Activated naive CD4-positive, alpha-beta T cell treated with anti-CD3 and anti-CD28 coated beads, Interleukin-2, amount 10 ng/mL, durations not matched to agents 7 days and 5 days (primary cell): ENCODE data around the gene NUDT1.

Experiments
- CTCF ChIA-PET: fragments of 350-600 bp; sonication (Branson Sonifier 250); formaldehyde crosslinking; loops from one replicate; lab custom pipeline; 2021; ENCODE audit warnings: antibody characterized with exemption; lab: Charles Lee
- DNase-seq: peaks from one replicate; pipeline ENCODE4 v3.0.0-alpha.2; 2020
- H3K27ac Mint-ChIP-seq: one replicate; pipeline ENCODE4 v1.8.0; 2021; ENCODE audit warnings: mild to moderate bottlenecking, moderate library complexity, mixed read lengths
- H3K27me3 Mint-ChIP-seq: one replicate; pipeline ENCODE4 v1.8.0; 2021; ENCODE audit warnings: mild to moderate bottlenecking, mixed read lengths
- H3K36me3 Mint-ChIP-seq: one replicate; pipeline ENCODE4 v1.8.0; 2021; ENCODE audit warnings: mixed read lengths
- H3K4me1 Mint-ChIP-seq: one replicate; pipeline ENCODE4 v1.8.0; 2021; ENCODE audit warnings: mixed read lengths
- H3K4me3 Mint-ChIP-seq: one replicate; pipeline ENCODE4 v1.8.0; 2021; ENCODE audit warnings: mild to moderate bottlenecking, moderate library complexity, mixed read lengths
- H3K9me3 Mint-ChIP-seq: one replicate; pipeline ENCODE4 v1.8.0; 2021; ENCODE audit warnings: mixed read lengths

The NUDT1 gene

GRCh38 chr7:2269991-2270460 is 28.0 kb downstream of the NUDT1 start:
- no peaks in the 10 kb centered on the region for H3K27me3 Mint-ChIP-seq
- no peak for DNase-seq
- CTCF ChIA-PET: no interaction called here
- H3K36me3 Mint-ChIP-seq: peaks cover 5% of the 10 kb centered on the region
- H3K9me3 Mint-ChIP-seq: no peaks in the 10 kb centered on the region
- no peak overlapping the region for H3K4me3 Mint-ChIP-seq
- no peak overlapping the region for H3K27ac Mint-ChIP-seq
- no peaks in the 10 kb centered on the region for H3K4me1 Mint-ChIP-seq

DNA sequence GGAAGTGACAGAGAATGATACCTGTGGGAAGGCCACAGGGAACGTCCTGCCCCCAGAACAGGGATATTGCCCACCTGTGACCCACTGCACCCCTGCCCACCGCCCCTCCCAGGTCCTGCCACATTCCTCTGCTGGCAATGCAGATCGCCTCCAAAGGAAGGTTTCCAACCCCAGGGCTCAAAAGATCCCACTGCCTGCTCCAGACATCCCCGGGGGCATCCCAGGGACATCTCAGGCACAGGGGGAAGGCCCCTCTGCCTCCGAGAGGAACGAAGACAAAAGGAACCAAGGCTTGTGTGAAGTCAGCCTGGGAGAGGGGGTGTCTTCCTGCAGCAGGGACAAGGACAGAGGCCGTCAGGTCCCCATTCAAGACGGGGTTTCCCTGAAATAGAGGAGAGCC is 28.5 kb downstream of the NUDT1 start:
- CTCF ChIA-PET: no interaction called here
- DNase-seq: no peak
- Mint-ChIP-seq H3K4me1 (no peaks in the 10 kb centered on the region), H3K27me3 (no peaks in the 10 kb centered on the region), H3K27ac (no peak overlapping the region), H3K9me3 (no peaks in the 10 kb centered on the region), H3K36me3 (peaks cover 5% of the 10 kb centered on the region), H3K4me3 (no peak overlapping the region)

GRCh38 chr7:2271273-2272026 is 29.4 kb downstream of the NUDT1 start:
- CTCF ChIA-PET: no interaction called here
- Mint-ChIP-seq H3K27me3 (no peaks in the 10 kb centered on the region), H3K27ac (no peak overlapping the region), H3K9me3 (no peaks in the 10 kb centered on the region), H3K36me3 (peaks cover 5% of the 10 kb centered on the region), H3K4me3 (no peak overlapping the region), H3K4me1 (no peaks in the 10 kb centered on the region)
- DNase-seq: no peak

DNA sequence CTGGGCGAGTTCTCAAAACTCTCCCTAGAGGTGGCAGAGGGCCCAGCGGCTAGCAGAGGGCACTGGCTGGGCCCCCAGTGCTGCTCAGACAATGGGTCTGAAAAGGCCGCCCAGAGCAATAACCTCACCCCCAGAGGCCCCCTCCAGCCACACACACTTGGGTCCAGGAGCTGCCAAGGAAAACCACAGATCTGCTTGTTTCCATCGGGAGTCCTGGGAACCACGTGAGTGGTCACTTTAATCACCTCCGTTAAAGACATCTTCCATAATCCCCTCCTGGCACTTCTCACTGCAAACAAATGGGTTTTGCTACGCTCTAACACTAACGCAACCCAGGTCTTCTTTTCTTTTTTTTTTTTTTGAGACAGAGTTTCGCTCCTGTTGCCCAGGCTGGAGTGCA is 30.0 kb downstream of the NUDT1 start:
- H3K4me3 Mint-ChIP-seq: no peak overlapping the region
- H3K9me3 Mint-ChIP-seq: no peaks in the 10 kb centered on the region
- no peaks in the 10 kb centered on the region for H3K4me1 Mint-ChIP-seq
- CTCF ChIA-PET: no interaction called here
- H3K27ac Mint-ChIP-seq: no peak overlapping the region
- peaks cover 5% of the 10 kb centered on the region for H3K36me3 Mint-ChIP-seq
- no peak for DNase-seq
- no peaks in the 10 kb centered on the region for H3K27me3 Mint-ChIP-seq

GRCh38 chr7:2273866-2274265 is 31.8 kb downstream of the NUDT1 start:
- Mint-ChIP-seq H3K27me3 (no peaks in the 10 kb centered on the region), H3K4me1 (no peaks in the 10 kb centered on the region), H3K36me3 (peaks cover 5% of the 10 kb centered on the region), H3K27ac (no peak overlapping the region), H3K9me3 (no peaks in the 10 kb centered on the region), H3K4me3 (no peak overlapping the region)
- no peak for DNase-seq
- CTCF ChIA-PET: no interaction called here

GRCh38 chr7:2274666-2275065 is 32.6 kb downstream of the NUDT1 start:
- Mint-ChIP-seq H3K27ac (no peak overlapping the region), H3K36me3 (peaks cover 2% of the 10 kb centered on the region), H3K4me3 (no peak overlapping the region), H3K4me1 (peaks cover under 1% of the 10 kb centered on the region), H3K9me3 (no peaks in the 10 kb centered on the region), H3K27me3 (no peaks in the 10 kb centered on the region)
- DNase-seq: no peak
- CTCF ChIA-PET: no interaction called here

DNA sequence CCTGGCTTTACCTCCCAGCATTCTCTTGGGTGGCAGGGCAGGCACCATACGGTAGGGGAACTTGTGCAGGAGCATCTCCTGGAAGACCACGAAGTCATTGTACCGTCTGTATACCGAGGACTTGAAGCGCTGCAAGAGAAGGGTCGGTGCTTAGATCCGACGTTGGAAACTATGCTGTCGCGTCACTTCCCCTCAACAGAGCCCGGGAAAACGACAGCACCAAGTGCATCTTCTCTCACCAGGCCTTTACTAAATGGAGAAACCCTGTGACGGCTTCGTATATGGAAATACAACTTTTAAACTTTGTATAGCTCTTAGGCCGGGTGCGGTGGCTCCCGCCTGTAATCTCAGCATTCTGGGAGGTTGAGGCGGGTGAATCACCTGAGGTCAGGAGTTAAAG is 33.1 kb downstream of the NUDT1 start:
- no peak overlapping the region for H3K4me3 Mint-ChIP-seq
- no peak for DNase-seq
- H3K9me3 Mint-ChIP-seq: no peaks in the 10 kb centered on the region
- no peaks in the 10 kb centered on the region for H3K27me3 Mint-ChIP-seq
- H3K4me1 Mint-ChIP-seq: peaks cover 5% of the 10 kb centered on the region
- H3K36me3 Mint-ChIP-seq: peaks cover 5% of the 10 kb centered on the region
- CTCF ChIA-PET: no interaction called here
- H3K27ac Mint-ChIP-seq: no peak overlapping the region

DNA sequence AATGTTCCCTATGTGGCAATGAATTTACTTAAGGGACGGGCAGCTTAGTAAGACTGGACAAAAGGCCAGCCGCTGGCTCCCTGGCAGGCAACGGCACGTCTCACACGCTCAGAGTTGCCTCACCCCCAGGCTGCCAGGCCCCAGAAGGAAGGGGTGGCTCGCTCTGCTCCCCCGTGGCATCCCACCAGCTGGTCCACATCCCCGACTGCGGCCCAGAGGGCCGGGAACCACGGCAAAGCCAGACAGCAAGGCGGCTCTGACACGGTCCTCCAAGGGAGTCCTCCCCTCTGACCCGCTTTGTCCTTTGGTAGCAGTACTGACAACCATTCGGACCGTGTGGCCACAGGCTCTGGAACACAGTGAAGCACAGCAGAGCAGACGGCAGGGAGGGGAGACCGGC is 34.1 kb downstream of the NUDT1 start:
- CTCF ChIA-PET: interaction anchor here (0.6 kb wide), 1 partner anchor 1106 kb away, joined by 3 read pairs; no protein-coding TSS in a partner anchor
- H3K9me3 Mint-ChIP-seq: no peaks in the 10 kb centered on the region
- no peak overlapping the region for H3K27ac Mint-ChIP-seq
- H3K27me3 Mint-ChIP-seq: no peaks in the 10 kb centered on the region
- no peak overlapping the region for H3K4me3 Mint-ChIP-seq
- H3K4me1 Mint-ChIP-seq: peaks cover 5% of the 10 kb centered on the region
- peaks cover 5% of the 10 kb centered on the region for H3K36me3 Mint-ChIP-seq
- no peak for DNase-seq

GRCh38 chr7:2278026-2278425 is 36.0 kb downstream of the NUDT1 start:
- CTCF ChIA-PET: no interaction called here
- Mint-ChIP-seq H3K4me1 (peaks cover 7% of the 10 kb centered on the region), H3K27ac (no peak overlapping the region), H3K4me3 (no peak overlapping the region), H3K9me3 (no peaks in the 10 kb centered on the region), H3K36me3 (peaks cover 2% of the 10 kb centered on the region), H3K27me3 (no peaks in the 10 kb centered on the region)
- DNase-seq: no peak

DNA sequence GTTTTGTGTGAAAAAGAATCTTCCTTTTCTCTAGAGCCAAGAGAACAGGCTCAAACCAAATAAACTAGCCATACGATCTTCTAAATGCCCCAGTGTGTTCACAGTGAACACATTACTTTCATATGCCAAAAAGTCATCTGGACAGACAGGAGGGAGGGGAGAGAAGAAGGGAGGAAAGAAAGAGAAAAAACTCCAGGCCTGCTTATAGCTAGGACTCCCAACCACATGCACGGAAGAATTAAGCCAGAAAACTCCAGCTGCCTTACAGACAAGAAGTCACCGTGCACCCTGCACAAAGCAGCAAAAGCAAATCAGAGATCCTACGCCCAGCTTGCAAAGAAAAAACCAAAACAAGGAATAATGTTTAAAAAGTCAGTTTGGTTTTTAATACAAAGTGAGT is 37.9 kb downstream of the NUDT1 start:
- Mint-ChIP-seq H3K4me3 (no peak overlapping the region), H3K9me3 (no peaks in the 10 kb centered on the region), H3K27me3 (no peaks in the 10 kb centered on the region), H3K36me3 (peaks cover 2% of the 10 kb centered on the region), H3K27ac (no peak overlapping the region), H3K4me1 (peaks cover 7% of the 10 kb centered on the region)
- CTCF ChIA-PET: interaction anchor here (0.7 kb wide), 1 partner anchor 616 kb away, joined by 3 read pairs; no protein-coding TSS in a partner anchor
- no peak for DNase-seq

DNA sequence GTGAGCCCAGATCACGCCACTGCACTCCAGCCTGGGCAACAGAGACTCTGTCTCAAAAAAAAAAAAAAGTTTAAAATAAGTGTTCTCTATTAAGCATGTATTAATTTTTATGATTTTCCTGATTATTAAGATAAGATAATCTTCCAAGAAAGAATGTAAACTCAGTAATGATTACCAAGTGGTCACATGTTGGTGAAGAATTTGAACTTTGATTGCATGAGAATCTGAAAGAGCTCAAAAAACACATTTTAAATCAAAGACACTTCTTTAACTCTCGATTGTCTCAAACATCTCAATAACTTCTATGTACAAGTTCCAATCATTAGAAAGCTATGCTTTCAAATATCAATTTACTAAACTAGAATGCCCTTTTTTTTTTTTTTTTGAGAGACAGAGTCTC is 38.4 kb downstream of the NUDT1 start:
- peaks cover 2% of the 10 kb centered on the region for H3K36me3 Mint-ChIP-seq

DNA sequence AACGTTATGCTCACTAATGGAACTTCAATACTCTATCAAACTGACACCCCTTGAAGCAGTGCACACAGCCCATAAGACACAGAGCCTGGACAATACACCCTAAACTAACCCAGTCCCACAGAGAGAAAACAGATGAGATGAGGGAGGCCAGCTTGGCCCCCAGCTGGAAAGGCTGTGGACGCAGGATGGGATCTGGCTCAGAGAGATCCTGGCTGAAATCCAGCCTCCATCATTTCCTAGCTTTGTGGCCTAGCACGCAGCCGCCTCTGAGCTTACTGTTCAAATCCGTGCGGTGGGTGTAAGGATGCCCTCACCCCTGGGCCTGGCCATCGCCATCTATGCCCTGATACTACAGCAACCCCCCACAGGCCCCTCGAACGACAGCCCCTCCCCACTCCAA is 39.5 kb downstream of the NUDT1 start:
- Mint-ChIP-seq H3K36me3 (peaks cover 2% of the 10 kb centered on the region), H3K4me1 (peaks cover 7% of the 10 kb centered on the region), H3K9me3 (no peaks in the 10 kb centered on the region), H3K4me3 (no peak overlapping the region), H3K27me3 (no peaks in the 10 kb centered on the region), H3K27ac (no peak overlapping the region)
- DNase-seq: no peak
- CTCF ChIA-PET: no interaction called here

More for the DNA sequence above, 38.4 kb downstream of the NUDT1 start:
- no peaks in the 10 kb centered on the region for H3K9me3 Mint-ChIP-seq
- H3K4me1 Mint-ChIP-seq: peaks cover 7% of the 10 kb centered on the region
- H3K27me3 Mint-ChIP-seq: no peaks in the 10 kb centered on the region
- CTCF ChIA-PET: interaction anchor here (0.7 kb wide), 2 partner anchors 617 to 826 kb away, joined by 3 read pairs; no protein-coding TSS in a partner anchor
- no peak overlapping the region for H3K4me3 Mint-ChIP-seq
- H3K27ac Mint-ChIP-seq: no peak overlapping the region
- no peak for DNase-seq

DNA sequence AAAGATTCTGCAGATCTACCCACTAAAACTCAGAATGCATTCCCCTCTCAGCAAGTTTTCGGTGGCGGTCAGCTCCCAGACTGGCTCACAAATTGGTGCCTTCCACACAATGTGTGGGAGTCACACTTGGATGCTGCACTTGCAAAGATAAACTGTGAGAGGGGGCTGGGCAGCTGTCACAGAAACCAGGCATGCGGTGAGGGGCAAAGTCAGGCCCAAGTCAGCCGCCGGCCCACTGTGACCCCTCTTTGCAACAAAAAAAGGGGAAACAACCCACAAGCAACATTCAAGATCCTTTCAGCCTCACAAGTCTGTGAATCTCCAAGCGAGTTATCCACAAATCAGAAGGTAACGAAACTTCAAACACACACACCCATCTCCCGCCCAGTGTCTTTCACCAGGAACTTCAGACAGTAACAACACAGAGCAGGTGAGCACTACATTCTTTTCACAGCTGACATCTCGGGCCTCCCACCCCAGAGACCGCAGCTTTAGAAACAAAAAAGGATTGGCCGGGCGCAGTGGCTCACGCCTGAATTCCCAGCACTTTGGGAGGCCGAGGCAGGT is 40.2 kb downstream of the NUDT1 start:
- H3K9me3 Mint-ChIP-seq: no peaks in the 10 kb centered on the region
- peaks cover 2% of the 10 kb centered on the region for H3K36me3 Mint-ChIP-seq
- CTCF ChIA-PET: no interaction called here
- H3K27me3 Mint-ChIP-seq: no peaks in the 10 kb centered on the region
- DNase-seq: no peak
- H3K27ac Mint-ChIP-seq: no peak overlapping the region
- no peak overlapping the region for H3K4me3 Mint-ChIP-seq
- H3K4me1 Mint-ChIP-seq: peaks cover 7% of the 10 kb centered on the region

DNA sequence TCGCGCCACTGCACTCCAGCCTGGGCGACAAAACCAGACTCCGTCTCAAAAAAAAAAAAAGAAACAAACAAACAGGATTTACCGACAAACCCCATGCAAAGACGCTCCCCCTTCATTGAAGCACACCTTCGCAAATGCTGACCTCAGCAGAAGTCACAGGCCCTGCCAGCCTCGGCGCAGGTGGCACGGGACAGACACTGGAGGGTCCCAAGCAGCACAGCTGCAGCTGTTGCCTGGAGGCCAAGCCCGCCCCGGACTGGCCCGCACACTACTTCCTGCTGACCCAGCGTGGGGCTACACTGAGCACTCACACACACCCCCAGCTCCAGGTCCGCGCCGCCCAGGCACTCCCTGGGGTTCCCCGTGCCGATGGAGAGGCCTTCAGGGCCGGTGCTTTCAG is 41.0 kb downstream of the NUDT1 start:
- CTCF ChIA-PET: no interaction called here
- H3K4me1 Mint-ChIP-seq: peaks cover 7% of the 10 kb centered on the region
- no peaks in the 10 kb centered on the region for H3K27me3 Mint-ChIP-seq
- no peak overlapping the region for H3K4me3 Mint-ChIP-seq
- H3K27ac Mint-ChIP-seq: no peak overlapping the region
- no peak for DNase-seq
- no peaks in the 10 kb centered on the region for H3K9me3 Mint-ChIP-seq
- H3K36me3 Mint-ChIP-seq: peaks cover 2% of the 10 kb centered on the region

DNA sequence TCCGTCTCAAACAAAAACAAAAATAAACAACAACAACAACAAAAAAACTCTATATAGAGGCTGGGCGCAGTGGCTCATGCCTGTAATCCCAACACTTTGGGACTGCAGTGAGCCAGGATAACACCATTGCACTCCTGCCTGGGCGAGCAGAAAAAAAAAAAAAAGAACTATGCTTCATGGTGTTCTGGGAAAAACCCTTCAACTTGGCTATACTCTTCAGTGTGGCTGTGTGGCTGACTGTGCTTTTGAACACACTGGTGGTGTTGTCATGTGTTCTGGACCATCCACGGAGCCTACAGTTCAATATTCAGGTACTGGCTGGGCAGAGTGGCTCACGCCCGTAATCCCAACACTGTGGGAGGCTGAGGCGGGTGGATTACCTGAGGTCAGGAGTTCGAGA is 45.7 kb downstream of the NUDT1 start:
- Mint-ChIP-seq H3K27ac (no peak overlapping the region), H3K4me1 (no peaks in the 10 kb centered on the region), H3K36me3 (peaks cover 1% of the 10 kb centered on the region), H3K4me3 (no peak overlapping the region), H3K27me3 (no peaks in the 10 kb centered on the region), H3K9me3 (no peaks in the 10 kb centered on the region)
- DNase-seq: no peak
- CTCF ChIA-PET: no interaction called here
